IPS-20b (cell line): ENCODE measurements around the gene INPP1.

ENCODE experiments used
- H3K27ac ChIP-seq: one replicate; pipeline ENCODE4 v1.5.1; 2013; ENCODE audit warnings: low read length
- H3K27me3 ChIP-seq: 2 replicates; pipeline ENCODE4 v1.6.1; 2013; ENCODE audit warnings: mild to moderate bottlenecking, low read length, inconsistent platforms; ENCODE audit not compliant: insufficient read depth
- H3K36me3 ChIP-seq: 2 replicates; pipeline ENCODE4 v1.6.1; 2013; ENCODE audit warnings: low read depth, mild to moderate bottlenecking, inconsistent platforms, low read length, moderate library complexity; ENCODE audit not compliant: insufficient read depth
- H3K4me1 ChIP-seq: 2 replicates; pipeline ENCODE4 v1.6.1; 2013; ENCODE audit warnings: mild to moderate bottlenecking, control low read depth, inconsistent platforms, low read length, moderate library complexity; ENCODE audit not compliant: insufficient read depth
- H3K4me3 ChIP-seq: 2 replicates; pipeline ENCODE4 v1.5.1; 2013; ENCODE audit warnings: mild to moderate bottlenecking, low read length, inconsistent platforms
- H3K9ac ChIP-seq: 2 replicates; pipeline ENCODE4 v1.6.1; 2013; ENCODE audit warnings: low read depth, mild to moderate bottlenecking, inconsistent platforms, low read length, moderate library complexity
- H3K9me3 ChIP-seq: 2 replicates; pipeline ENCODE4 v1.6.1; 2013; ENCODE audit warnings: mild to moderate bottlenecking, low read depth, low read length, inconsistent platforms; ENCODE audit not compliant: insufficient read depth

INPP1 gene

DNA sequence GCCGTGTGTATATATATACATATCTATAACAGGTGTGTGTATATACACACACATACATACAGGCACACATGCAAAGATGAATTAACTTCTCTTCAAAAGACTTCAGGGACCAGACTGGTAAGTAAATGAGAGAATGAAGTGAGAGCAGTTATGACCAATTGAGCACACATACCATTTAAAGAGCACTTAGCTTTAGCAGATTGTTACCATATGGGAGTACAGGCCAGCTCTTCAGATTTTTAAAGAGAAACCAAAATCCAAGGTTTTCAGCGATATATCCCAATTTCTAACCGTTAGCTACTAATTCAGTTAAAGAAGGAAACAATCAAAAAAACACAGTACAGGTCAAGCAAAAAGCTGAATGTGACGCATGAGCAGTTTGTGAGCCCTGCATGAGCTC, 23.7 kb downstream of the INPP1 start:
- Histone ChIP-seq H3K9me3 (no peaks in the 10 kb centered on the region), H3K27me3 (no peaks in the 10 kb centered on the region), H3K4me3 (no peak overlapping the region)

DNA sequence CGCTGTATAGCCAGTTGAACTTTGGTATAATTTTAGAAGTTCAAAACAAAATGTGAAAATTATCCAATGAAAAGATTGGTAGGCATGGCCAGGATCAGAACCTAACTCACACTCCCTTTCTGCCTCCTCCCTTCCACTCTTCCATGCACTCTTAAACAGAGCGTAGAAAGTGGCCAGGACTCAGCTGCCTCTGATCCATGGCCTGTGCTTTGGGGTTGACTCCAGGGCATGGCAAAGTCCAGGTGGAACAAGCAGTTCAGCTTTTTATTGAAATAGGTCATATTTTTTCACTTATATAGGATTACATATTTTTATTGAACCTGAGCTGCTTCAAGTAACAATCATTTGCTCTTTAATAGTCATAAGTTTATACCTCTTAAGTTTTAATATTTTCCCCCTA, 26.2 kb downstream of the INPP1 start:
- Histone ChIP-seq H3K36me3 (no peaks in the 10 kb centered on the region), H3K27ac (no peak overlapping the region), H3K9me3 (no peaks in the 10 kb centered on the region), H3K4me1 (no peaks in the 10 kb centered on the region), H3K4me3 (no peak overlapping the region), H3K27me3 (no peaks in the 10 kb centered on the region), H3K9ac (no peak overlapping the region)

More for the DNA sequence above, 23.7 kb downstream of the INPP1 start:
- no peaks in the 10 kb centered on the region for H3K36me3 ChIP-seq
- H3K4me1 ChIP-seq = no peaks in the 10 kb centered on the region
- H3K9ac ChIP-seq = no peak overlapping the region
- no peak overlapping the region for H3K27ac ChIP-seq

DNA sequence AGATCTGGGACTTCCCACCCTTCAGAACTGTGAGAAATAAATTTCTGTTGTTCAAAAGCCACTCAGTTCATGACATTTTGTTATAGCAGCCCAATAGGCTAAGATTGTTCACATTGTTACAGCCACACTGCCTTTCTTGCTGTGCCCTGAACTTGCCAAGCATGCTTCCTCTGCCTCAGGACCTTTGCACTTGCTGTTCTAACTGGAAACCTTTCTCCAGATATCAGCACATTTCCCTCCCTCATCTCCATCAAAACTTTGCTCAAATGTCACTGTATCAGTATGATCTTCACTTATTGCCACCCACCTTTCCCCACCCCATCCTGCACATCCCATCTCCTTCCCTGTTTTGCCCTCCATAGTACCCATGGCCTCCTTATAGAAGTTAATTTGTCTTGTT, 32.7 kb downstream of the INPP1 start:
- H3K27ac ChIP-seq = no peak overlapping the region
- no peak overlapping the region for H3K4me3 ChIP-seq

DNA sequence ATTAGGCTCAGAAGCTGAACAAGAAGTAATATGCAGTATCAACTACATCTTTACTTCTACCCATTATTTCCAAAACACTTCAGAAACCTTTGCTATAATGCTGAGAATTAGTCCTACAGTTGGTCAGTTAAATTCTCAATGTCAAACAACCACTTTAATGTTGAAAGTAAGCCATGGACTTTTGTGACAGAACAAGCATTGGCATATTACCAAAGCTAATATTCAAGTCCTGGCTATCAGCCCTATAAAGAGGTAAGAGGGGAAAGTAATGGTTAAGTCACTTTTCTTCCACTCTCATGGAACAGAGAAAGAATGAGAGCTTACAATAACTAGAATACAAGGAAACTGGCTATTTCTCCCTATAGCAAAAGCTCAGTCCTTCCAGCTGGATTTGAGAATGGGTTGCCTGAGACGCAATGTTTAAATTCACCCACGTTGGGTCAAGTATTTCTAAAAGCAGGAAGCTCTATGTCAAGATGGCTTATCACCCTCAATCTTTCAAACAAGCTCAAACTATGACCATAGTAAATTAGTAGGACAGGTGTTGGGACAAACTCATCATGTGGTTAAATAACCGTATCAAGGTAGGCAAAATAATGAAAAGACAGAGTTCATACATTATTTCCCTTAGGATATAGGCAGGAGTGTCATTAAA, 33.3 kb downstream of the INPP1 start:
- Histone ChIP-seq H3K27ac (no peak overlapping the region), H3K9me3 (no peaks in the 10 kb centered on the region), H3K4me1 (no peaks in the 10 kb centered on the region), H3K36me3 (no peaks in the 10 kb centered on the region), H3K9ac (no peak overlapping the region), H3K4me3 (no peak overlapping the region), H3K27me3 (no peaks in the 10 kb centered on the region)

More for the DNA sequence above, 32.7 kb downstream of the INPP1 start:
- Histone ChIP-seq H3K9me3 (no peaks in the 10 kb centered on the region), H3K9ac (no peak overlapping the region), H3K27me3 (no peaks in the 10 kb centered on the region), H3K36me3 (no peaks in the 10 kb centered on the region), H3K4me1 (no peaks in the 10 kb centered on the region)

DNA sequence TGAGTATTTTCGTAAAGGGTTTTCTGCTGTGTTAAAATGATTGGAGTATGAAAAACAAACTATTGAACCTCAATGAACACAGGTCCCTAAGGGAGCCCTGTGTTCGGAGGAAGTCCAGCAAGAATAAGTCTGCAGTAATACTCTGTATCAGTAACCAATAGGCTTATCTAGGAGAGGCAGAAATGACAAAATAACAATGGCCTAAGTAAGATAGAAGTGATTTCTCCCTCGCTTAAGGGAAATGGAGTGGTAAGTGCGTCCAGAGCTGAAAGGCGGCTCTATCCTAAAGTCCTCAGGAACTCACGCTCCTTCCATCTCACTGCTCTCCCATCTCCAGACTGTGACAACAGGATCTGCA, 35.5 kb downstream of the INPP1 start:
- Histone ChIP-seq H3K36me3 (no peaks in the 10 kb centered on the region), H3K9me3 (no peaks in the 10 kb centered on the region), H3K27ac (no peak overlapping the region), H3K4me3 (no peak overlapping the region), H3K27me3 (no peaks in the 10 kb centered on the region), H3K9ac (no peak overlapping the region), H3K4me1 (no peaks in the 10 kb centered on the region)

DNA sequence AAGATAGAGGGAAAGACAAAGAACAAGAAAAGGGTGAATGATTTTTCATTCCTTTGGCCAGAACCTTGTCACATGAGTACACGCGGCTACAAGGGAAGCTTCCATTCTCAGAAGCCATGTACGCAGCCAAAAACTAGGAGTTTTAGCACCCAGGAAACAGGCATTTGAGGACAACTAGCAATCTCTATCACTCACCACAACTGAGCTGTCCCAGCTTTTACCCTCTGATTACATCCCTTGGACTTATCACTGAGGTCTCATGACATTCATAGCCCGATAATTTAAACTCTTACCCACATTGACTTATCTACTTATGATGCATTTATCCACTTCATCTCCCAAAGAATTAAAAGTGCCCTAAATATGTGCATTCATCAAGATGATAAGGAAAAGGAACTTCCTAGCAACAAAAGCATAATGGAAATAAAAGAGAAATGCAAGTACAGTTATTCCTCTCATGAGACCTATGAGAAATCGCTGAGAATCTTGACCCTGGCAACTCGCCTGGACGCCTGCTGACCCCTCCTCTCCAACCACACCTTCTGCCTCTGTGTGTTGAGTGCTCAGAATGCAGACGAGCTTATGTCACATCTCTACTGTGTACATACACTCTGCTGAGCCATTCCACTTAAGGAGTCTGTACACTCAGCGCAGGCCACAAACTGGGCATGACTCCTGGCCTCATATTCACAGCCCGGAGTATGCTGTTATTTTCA, 36.0 kb downstream of the INPP1 start:
- H3K36me3 ChIP-seq = no peaks in the 10 kb centered on the region
- H3K4me1 ChIP-seq = no peaks in the 10 kb centered on the region
- no peaks in the 10 kb centered on the region for H3K9me3 ChIP-seq
- no peak overlapping the region for H3K4me3 ChIP-seq
- no peaks in the 10 kb centered on the region for H3K27me3 ChIP-seq
- H3K9ac ChIP-seq = no peak overlapping the region
- H3K27ac ChIP-seq = no peak overlapping the region

DNA sequence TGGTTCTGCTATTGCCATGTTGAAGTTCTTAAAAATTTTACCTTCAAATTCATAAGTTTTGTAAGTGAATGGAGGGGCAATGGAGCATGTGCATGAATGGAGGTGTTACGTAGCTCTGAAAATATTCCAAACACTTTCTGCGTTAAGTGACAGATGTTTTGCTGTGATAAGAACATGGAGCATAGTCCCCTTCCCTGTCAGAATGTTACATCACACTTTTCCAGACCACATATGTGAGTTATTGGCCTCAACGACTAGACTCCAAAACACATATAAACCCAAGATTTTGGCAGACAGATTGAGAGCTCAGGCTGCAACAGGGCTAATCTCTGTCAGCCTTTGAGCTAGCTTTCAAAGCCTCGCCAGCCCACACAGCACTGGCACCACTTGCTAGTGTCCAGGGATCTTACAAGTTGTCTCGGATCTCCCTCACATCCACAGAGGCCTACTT, 37.6 kb downstream of the INPP1 start:
- no peaks in the 10 kb centered on the region for H3K9me3 ChIP-seq
- no peak overlapping the region for H3K9ac ChIP-seq
- no peaks in the 10 kb centered on the region for H3K4me1 ChIP-seq
- no peak overlapping the region for H3K4me3 ChIP-seq
- no peaks in the 10 kb centered on the region for H3K27me3 ChIP-seq
- no peaks in the 10 kb centered on the region for H3K36me3 ChIP-seq
- no peak overlapping the region for H3K27ac ChIP-seq

DNA sequence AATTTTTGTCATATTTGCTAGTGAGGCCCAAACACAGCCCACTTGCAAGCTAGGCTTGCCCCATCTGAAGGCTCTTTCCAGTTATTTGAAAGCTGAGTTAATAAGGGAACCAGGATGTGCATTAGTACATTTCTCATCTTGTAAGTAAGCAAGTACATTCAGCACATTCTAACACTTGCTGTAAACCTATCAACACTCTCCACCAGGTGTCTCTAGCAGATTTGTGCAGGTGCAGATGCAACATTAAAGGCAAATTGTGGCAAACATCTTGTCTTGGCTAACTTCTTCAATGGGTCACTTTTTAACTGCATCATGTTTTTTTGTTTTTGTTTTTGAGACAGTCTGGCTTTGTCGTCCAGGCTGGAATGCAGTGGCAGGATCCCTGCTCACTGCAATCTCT, 39.5 kb downstream of the INPP1 start:
- Histone ChIP-seq H3K27me3 (no peaks in the 10 kb centered on the region), H3K9me3 (no peaks in the 10 kb centered on the region), H3K4me1 (no peaks in the 10 kb centered on the region), H3K4me3 (no peak overlapping the region), H3K27ac (no peak overlapping the region), H3K36me3 (no peaks in the 10 kb centered on the region), H3K9ac (no peak overlapping the region)

DNA sequence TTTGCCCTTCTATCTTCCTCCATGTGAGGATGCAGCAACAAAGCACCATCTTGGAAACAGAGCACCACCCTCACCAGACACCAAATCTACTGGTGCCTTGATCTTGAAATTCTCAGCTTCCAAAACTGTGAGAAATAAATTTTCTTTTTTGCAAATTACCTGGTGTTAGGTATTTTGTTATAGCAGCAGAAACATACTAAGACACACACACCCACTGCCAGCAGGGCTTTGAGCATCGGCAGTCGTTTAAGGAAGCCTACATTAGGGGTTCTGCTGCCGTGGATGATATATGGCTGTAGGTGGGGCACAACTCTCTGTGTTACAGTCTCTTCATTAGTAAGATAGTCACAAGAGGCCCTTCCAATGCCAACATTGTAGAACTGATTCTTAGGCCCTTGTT, 44.0 kb downstream of the INPP1 start:
- Histone ChIP-seq H3K9ac (no peak overlapping the region), H3K4me1 (no peaks in the 10 kb centered on the region), H3K4me3 (no peak overlapping the region), H3K36me3 (no peaks in the 10 kb centered on the region), H3K9me3 (no peaks in the 10 kb centered on the region), H3K27me3 (no peaks in the 10 kb centered on the region), H3K27ac (no peak overlapping the region)

DNA sequence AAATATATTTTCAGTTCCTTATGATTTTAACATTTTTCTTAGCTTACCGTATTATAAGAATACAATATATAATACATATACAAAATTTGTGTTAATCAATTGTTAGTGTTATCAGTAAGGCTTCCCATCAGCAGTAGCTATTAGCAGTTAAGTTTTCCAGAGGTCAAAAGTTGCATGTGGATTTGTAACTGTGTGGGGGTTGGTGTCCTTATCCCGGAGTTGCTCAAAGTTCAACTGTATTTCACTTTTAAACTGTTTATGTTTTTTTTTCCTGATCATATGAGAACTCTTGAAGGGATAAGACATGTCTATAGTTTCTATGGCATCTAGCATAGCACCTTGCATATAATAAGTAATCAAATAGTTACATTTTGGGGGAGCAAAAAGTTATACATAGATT, 52.9 kb downstream of the INPP1 start:
- Histone ChIP-seq H3K27ac (no peak overlapping the region), H3K36me3 (no peaks in the 10 kb centered on the region), H3K27me3 (no peaks in the 10 kb centered on the region), H3K9me3 (no peaks in the 10 kb centered on the region), H3K4me3 (no peak overlapping the region), H3K4me1 (no peaks in the 10 kb centered on the region), H3K9ac (no peak overlapping the region)

DNA sequence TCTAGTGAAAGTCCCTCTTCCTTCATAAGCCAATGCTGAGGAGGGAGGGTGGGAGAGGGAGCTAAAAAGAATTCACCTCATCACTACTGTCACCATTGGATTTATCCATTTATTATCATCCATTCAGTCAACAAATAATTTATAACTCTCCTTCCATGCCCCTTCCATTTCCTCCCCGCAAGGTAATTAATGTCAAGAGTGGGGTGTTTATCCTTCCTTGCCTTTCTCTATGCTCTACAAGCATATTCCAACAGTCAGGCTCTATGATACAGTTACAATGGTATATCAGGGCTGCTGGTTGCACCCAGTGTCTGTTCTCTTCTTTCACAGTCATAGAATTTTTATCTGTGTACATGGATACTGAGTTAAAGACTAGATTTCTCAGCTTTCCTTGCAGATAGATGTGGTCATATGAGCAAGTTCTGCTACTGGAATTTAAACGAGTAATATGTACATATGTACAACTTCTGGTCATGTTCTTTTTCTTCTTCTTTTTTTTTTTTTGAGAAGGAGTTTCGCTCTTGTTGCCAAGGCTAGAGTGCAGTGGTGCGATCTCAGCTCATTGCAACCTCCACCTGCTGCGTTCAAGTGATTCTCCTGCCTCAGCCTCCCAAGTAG, 59.7 kb downstream of the INPP1 start:
- Histone ChIP-seq H3K4me3 (no peak overlapping the region), H3K4me1 (no peaks in the 10 kb centered on the region), H3K9ac (no peak overlapping the region), H3K27me3 (peaks cover 30% of the 10 kb centered on the region), H3K9me3 (no peaks in the 10 kb centered on the region), H3K36me3 (no peaks in the 10 kb centered on the region), H3K27ac (no peak overlapping the region)

DNA sequence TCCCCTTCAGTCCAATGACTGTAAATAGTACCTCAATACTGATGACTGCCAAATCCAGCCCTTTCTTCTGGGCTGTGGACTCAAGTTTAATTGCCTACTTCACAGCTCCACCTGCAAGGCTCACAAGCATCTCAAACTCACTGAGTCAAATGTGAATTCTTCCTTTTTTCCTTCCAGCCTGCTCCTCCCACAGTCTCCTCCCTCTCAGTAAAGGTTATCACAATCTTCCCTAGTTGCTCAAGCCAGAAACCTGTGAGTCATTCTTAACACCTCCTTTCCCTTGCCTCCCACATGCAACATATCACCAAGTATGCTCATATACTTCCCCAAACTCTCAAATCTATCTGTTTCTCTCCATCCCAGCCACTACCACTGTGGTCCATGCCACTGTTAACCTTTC, 61.1 kb downstream of the INPP1 start:
- no peaks in the 10 kb centered on the region for H3K4me1 ChIP-seq
- H3K36me3 ChIP-seq = no peaks in the 10 kb centered on the region
- no peak overlapping the region for H3K9ac ChIP-seq
- H3K27ac ChIP-seq = no peak overlapping the region
- no peak overlapping the region for H3K4me3 ChIP-seq
- no peaks in the 10 kb centered on the region for H3K9me3 ChIP-seq
- peaks cover 39% of the 10 kb centered on the region for H3K27me3 ChIP-seq
